ENCODE results near the gene LOX.

Gene LOX

DNA sequence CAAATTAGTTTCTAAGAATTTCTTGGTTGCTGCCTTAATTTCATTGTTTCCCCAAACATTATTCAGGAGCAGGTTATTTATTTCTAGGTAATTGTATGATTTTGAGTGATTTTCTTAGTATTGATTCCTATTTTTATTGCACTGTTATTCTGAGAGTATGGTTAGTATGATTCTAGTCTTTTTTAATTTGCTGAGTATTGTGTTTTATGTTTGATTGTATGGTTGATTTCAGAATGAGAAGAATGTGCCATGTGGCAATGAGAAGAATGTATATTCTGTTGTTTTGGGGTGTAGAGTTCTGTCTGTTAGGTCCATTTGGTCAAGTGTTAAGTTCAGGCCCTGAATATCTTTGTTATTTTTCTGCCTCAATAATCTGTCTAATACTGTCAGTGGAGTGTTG lies 27.1 kb downstream of the LOX start:
- DNase-seq, result no peak

DNA sequence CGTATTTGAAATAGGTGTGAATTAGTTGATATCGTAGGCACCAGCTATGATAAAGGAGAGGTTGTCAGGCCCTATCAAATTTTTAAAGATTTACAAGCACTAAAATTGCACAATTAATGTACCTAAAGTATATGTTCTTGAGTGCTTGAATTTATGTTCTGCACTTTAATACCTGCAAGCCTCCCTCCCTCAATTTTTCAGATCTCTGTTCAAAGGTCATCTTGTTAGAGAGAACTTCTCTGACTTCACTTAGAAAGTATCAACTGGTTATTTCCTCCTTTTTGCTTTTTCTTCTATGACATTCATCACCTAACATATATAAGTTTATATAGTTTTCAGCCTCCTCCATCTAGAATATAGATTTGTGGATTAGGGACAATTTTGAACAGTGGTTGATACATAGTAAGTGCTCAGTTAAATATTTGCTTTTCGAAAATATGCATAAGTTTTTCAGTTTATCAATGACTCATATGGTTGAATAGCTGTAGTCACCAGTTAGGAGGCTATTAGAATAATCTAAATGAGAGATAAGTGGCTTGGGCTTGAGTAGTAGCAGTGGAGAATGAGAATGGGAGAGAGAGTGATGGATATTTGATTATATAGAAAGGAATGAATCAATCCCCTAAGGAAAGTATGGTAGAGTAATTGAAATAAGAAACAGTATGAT lies 37.3 kb downstream of the LOX start:
- no peak for DNase-seq

DNA sequence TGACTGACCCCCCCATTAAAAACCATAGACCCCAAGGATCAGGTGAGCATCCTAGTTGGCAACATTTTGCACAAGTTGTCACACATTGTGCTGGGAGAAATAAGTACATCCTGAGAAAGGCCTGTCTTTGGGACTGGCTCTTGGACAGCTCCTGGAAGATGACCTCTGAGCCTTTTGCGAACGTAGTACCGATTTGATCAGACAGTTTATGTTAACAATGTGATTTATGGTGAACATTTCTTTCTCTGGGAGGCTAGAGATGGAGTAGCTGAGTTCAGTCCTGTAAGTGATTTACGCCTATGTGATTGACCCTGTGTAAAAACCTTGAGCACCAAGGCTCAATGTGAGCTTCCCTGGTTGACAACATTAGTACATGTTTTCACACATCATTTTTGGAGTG lies 41.7 kb downstream of the LOX start:
- no peak for DNase-seq

GRCh38 chr5:122035913-122036312 lies 42.1 kb downstream of the LOX start:
- no peak for DNase-seq

DNA sequence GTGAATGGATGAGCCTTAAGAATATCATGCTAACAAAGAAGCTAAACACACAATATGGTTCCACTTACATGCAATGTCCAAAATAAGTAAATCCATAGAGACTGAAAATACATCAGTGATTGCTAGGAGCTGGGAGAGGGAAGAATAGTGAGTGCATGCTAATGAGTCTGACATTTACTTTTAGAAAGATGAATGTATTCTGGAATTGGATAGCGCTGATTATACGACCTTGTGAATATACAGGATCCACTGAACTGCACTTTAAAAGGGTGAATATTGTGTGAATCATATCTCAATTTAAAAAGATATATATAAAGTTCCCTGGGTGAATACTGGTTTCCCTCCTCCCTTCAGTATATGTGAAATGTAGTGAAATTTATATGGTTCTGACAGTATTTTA lies 46.2 kb downstream of the LOX start:
- no peak for DNase-seq

DNA sequence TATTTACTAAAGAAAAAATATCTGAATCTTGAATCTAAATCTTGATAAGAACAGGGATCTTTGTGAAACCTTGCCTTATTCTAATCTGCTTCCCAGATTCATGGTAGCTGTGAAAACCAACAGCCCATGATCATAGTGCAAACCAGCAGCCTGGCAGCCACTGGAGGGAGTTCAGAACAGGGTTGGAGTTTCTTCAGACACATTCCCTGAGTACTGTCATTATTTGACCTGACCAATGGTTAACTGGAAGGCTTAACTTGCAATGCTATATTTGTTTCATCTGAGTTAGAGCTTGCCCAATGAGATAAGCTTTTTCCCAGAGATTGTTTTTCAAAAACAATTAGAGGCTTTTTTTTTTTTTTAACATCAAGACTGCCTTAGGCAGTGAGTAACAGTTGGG lies 47.8 kb downstream of the LOX start:
- DNase-seq, result no peak

- DNase-seq, result no peak
Observed at GRCh38 chr5:122029818-122030217, 48.2 kb downstream of the LOX start.

- no peak for DNase-seq
Observed at GRCh38 chr5:122022966-122023365, 55.1 kb downstream of the LOX start.

DNA sequence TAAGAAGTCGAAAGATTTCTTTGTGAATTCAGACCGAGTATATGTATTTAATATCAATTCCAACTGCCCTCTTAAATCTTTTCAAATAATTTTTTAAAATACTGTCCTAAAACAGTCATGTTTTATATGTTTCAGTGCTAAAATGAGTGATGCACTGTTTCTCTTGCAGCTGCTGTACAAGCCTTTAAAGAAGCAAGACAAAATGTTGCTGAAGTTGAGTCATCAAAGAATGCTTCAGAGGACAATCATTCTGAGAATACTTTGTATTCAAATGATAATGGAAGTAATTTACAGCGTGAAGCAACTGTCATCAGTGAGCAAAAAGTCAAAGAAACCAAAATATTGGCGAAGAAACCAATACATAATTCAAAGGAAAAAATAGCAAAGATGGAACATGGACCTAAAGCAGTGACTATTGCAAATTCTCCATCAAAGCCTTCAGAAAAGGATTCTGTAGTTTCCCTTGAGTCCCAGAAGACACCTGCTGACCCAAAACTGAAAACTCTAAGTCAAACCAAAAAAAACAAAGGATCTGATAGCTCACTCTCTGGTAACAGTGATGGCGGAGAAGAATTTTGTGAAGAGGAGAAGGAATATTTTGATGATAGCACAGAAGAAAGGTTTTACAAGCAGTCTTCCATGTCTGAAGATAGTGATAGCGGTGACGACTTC lies 58.0 kb downstream of the LOX start:
- no peak for DNase-seq

GRCh38 chr5:122015471-122015870 lies 62.6 kb downstream of the LOX start:
- no peak for DNase-seq

GRCh38 chr5:122014236-122014935 lies 63.7 kb downstream of the LOX start:
- DNase-seq, result no peak

Measured in effector CD4-positive, alpha-beta T cell (primary cell).